Upper lobe of left lung (tissue), 6 donors: ENCODE measurements around the gene PHTF2. TPM values are rescaled to one million over a fixed set of nuclear protein-coding genes. Genes with fewer than 3 reads are reported as not detected.

Source experiments
- ATAC-seq, 2 donors: fragments of 200-7000 bp; cut with Tn5 transposase; one replicate each; pipeline ENCODE4 v1.9.1; 2022; ENCODE audit warnings: mild to moderate bottlenecking in 2 of 2, moderate library complexity in 2 of 2; ENCODE audit not compliant: low FRiP score in 2 of 2
- DNase-seq, 2 donors: peaks; one replicate each; pipeline ENCODE4 v3.0.0-alpha.2; 2019 to 2020
- H3K27ac ChIP-seq, 4 donors: fragments of 200-600 bp; sonication (generic); one replicate each; pipeline ENCODE4 v1.5.1; 2016 to 2019
- H3K27me3 ChIP-seq, 4 donors: fragments of 200-600 bp; sonication (generic); one replicate each; pipeline ENCODE4 v1.5.1; 2017 to 2019
- H3K36me3 ChIP-seq, 4 donors: fragments of 200-600 bp; sonication (generic); one replicate each; pipeline ENCODE4 v1.5.1; 2016 to 2019
- H3K4me1 ChIP-seq, 4 donors: fragments of 200-600 bp; sonication (generic); one replicate each; pipeline ENCODE4 v1.5.1; 2018 to 2019
- H3K4me3 ChIP-seq, 4 donors: fragments of 200-600 bp; sonication (generic); one replicate each; pipeline ENCODE4 v1.5.1; 2017 to 2019; ENCODE audit warnings: mild to moderate bottlenecking in 2 of 4, moderate library complexity in 1 of 4
- H3K9me3 ChIP-seq, 4 donors: fragments of 200-600 bp; sonication (generic); one replicate each; pipeline ENCODE4 v1.5.1; 2018 to 2019
- CTCF ChIP-seq, 6 experiments: fragments of 450-650 bp in 4 of 6; fragments of 200-600 bp in 2 of 6; sonication (generic) in 2 of 6; IDR thresholded peaks; one replicate each; pipeline ENCODE4 v1.5.1; 2016 to 2019; ENCODE audit warnings: antibody characterized with exemption in 6 of 6
- EP300 ChIP-seq, 4 donors: sonication (generic); formaldehyde crosslinking; IDR thresholded peaks; one replicate each; pipeline ENCODE4 v1.5.1; 2017; ENCODE audit warnings: antibody characterized with exemption in 4 of 4, control low read depth in 2 of 4
- POLR2A ChIP-seq, 4 donors: fragments of 450-650 bp; IDR thresholded peaks; one replicate each; pipeline ENCODE4 v1.5.1; 2016 to 2017; ENCODE audit warnings: antibody characterized with exemption in 4 of 4, mild to moderate bottlenecking in 2 of 4
- POLR2AphosphoS5 ChIP-seq, 2 donors: sonication (generic); formaldehyde crosslinking; IDR thresholded peaks; one replicate each; pipeline ENCODE4 v1.5.1; 2017; ENCODE audit warnings: antibody characterized with exemption in 2 of 2
- WGBS, 2 donors: methylation state at CpG; one replicate each; pipeline ENCODE4 v1.1.5; 2017 to 2018; 5-methylcytosine and 5-hydroxymethylcytosine counted together
- total RNA-seq, 6 donors: library from RNA; depleted of rRNA in 4 of 6; stranded (reverse); fragments of >200 nt in 4 of 6; gene quantifications; one replicate each; pipeline versions ENCODE4 v1.1.0 to v1.2.1, GENCODE V29; 2016 to 2021
- donor health status: DM: no; HTN: no; CAD: no; lungs with moderate emphysema.
- donor health status: DM: no; HTN: yes; CAD: no; lungs with severe emphysema.

The PHTF2 gene
- total RNA-seq, 6 donors from 2014 or later: 7.0 to 25.2 (median 14.7) TPM

GRCh38 chr7:77935652-77936348, 137.2 kb downstream of the PHTF2 start:
- H3K9me3 ChIP-seq: no peaks in the 10 kb centered on the region
- no peaks in the 10 kb centered on the region for H3K27me3 ChIP-seq
- ATAC-seq (no peak), DNase-seq (no peak)
- 55 to 56% methylated on average over 1 of the region's 1 CpG for WGBS, 2 donors
- no peaks in the 10 kb centered on the region for H3K4me1 ChIP-seq
- no peak overlapping the region for H3K27ac ChIP-seq
- TF ChIP-seq POLR2A (IDR thresholded peaks at IDR 0.05) (no peak), CTCF (IDR thresholded peaks at IDR 0.05) (peak in 2 of 6 experiments; percentile 8 to 12), EP300 (IDR thresholded peaks at IDR 0.05) (no peak), POLR2AphosphoS5 (IDR thresholded peaks at IDR 0.05) (no peak)
- H3K4me3 ChIP-seq: no peak overlapping the region
- H3K36me3 ChIP-seq: no peaks in the 10 kb centered on the region

- H3K36me3 ChIP-seq: peaks cover 0 to 4% (median 0%) of the 10 kb centered on the region in 4 donors
- no peak for TF ChIP-seq POLR2A (IDR thresholded peaks at IDR 0.05)
- TF ChIP-seq POLR2AphosphoS5 (IDR thresholded peaks at IDR 0.05): no peak
- no peak for TF ChIP-seq EP300 (IDR thresholded peaks at IDR 0.05)
- peak in 4 of 6 experiments; percentile 31 to 48 (median 37) for TF ChIP-seq CTCF (IDR thresholded peaks at IDR 0.05)
- no peak overlapping the region for H3K27ac ChIP-seq
- no peak overlapping the region for H3K4me3 ChIP-seq
- H3K4me1 ChIP-seq: no peaks in the 10 kb centered on the region
- DNase-seq (no peak), ATAC-seq (no peak)
- H3K9me3 ChIP-seq: no peaks in the 10 kb centered on the region
- H3K27me3 ChIP-seq: no peaks in the 10 kb centered on the region
Observed at GRCh38 chr7:77940647-77941046, 142.1 kb downstream of the PHTF2 start.

GRCh38 chr7:77942431-77942830, 143.9 kb downstream of the PHTF2 start:
- 92 to 93% methylated on average over 4 of the region's 4 CpGs for WGBS, 2 donors

GRCh38 chr7:77944183-77945182, 145.9 kb downstream of the PHTF2 start:
- TF ChIP-seq CTCF (IDR thresholded peaks at IDR 0.05) (no peak), POLR2A (IDR thresholded peaks at IDR 0.05) (no peak), POLR2AphosphoS5 (IDR thresholded peaks at IDR 0.05) (no peak), EP300 (IDR thresholded peaks at IDR 0.05) (no peak)
- no peak overlapping the region for H3K4me3 ChIP-seq
- 81 to 94% methylated on average over 9 of the region's 9 CpGs for WGBS, 2 donors
- H3K27ac ChIP-seq: no peak overlapping the region
- H3K36me3 ChIP-seq: peaks cover 0 to 4% (median 0%) of the 10 kb centered on the region in 4 donors
- H3K4me1 ChIP-seq: no peaks in the 10 kb centered on the region
- no peaks in the 10 kb centered on the region for H3K9me3 ChIP-seq
- H3K27me3 ChIP-seq: no peaks in the 10 kb centered on the region
- ATAC-seq (no peak), DNase-seq (no peak)

More at GRCh38 chr7:77942431-77942830, 143.9 kb downstream of the PHTF2 start:
- Histone ChIP-seq H3K27me3 (no peaks in the 10 kb centered on the region), H3K4me1 (no peaks in the 10 kb centered on the region), H3K9me3 (no peaks in the 10 kb centered on the region), H3K36me3 (peaks cover 0 to 4% (median 0%) of the 10 kb centered on the region in 4 donors), H3K27ac (no peak overlapping the region), H3K4me3 (no peak overlapping the region)
- no peak for DNase-seq
- ATAC-seq: no peak
- TF ChIP-seq POLR2A (IDR thresholded peaks at IDR 0.05): no peak
- TF ChIP-seq EP300 (IDR thresholded peaks at IDR 0.05): no peak
- TF ChIP-seq POLR2AphosphoS5 (IDR thresholded peaks at IDR 0.05): no peak
- TF ChIP-seq CTCF (IDR thresholded peaks at IDR 0.05): no peak
